CD8-positive, alpha-beta memory T cell (primary cell): ENCODE results near the gene TMEM176B. TPM values are rescaled to one million over a fixed set of nuclear protein-coding genes. Genes with fewer than 3 reads are reported as not detected.
A peak's percentile ranks its signal among the peaks of the same experiment; 100 is the strongest.
"Not testable (repeated sequence)": the region's sequence is repeated elsewhere in the genome, so short reads cannot be mapped to it uniquely, and the experiment has no call there.

Experiments used
- CTCF ChIA-PET: fragments of 350-600 bp; sonication (Branson Sonifier 250); formaldehyde crosslinking; loops from one replicate; lab custom pipeline; 2021; ENCODE audit warnings: antibody characterized with exemption; lab: Charles Lee
- POLR2A ChIA-PET: fragments of 350-600 bp; sonication (Branson Sonifier 250); formaldehyde crosslinking; loops from one replicate; lab custom pipeline; 2021; ENCODE audit warnings: antibody characterized with exemption; lab: Charles Lee
- DNase-seq, 5 donors: peaks; one replicate each; pipeline versions ENCODE4 v3.0.0 to v3.0.0-alpha.2; 2020 to 2022; ENCODE audit warnings: mixed read lengths in 1 of 5
- H3K27ac ChIP-seq: one replicate; pipeline ENCODE4 v1.7.0; 2013; ENCODE audit warnings: low read depth, mild to moderate bottlenecking, low read length, moderate library complexity
- H3K27me3 ChIP-seq: 2 replicates; pipeline ENCODE4 v1.7.0; 2013; ENCODE audit warnings: low read length, mild to moderate bottlenecking; ENCODE audit not compliant: insufficient read depth, poor library complexity, severe bottlenecking
- H3K36me3 ChIP-seq: 2 replicates; pipeline ENCODE4 v1.7.0; 2013; ENCODE audit warnings: mild to moderate bottlenecking, low read length, moderate library complexity; ENCODE audit not compliant: insufficient read depth
- H3K4me1 ChIP-seq: 2 replicates; pipeline ENCODE4 v1.7.0; 2013; ENCODE audit warnings: mild to moderate bottlenecking, low read length, moderate library complexity; ENCODE audit not compliant: insufficient read depth
- H3K4me3 ChIP-seq: 2 replicates; pipeline ENCODE4 v1.7.0; 2013; ENCODE audit warnings: mild to moderate bottlenecking, low read length
- H3K9me3 ChIP-seq: 2 replicates; pipeline ENCODE4 v1.7.0; 2013; ENCODE audit warnings: mild to moderate bottlenecking, low read length
- H3K27ac Mint-ChIP-seq, 8 donors: one replicate each; pipeline ENCODE4 v1.8.0; 2020 to 2021; ENCODE audit warnings: mixed read lengths in 8 of 8, mild to moderate bottlenecking in 6 of 8, inconsistent platforms in 3 of 8, moderate library complexity in 3 of 8
- H3K27me3 Mint-ChIP-seq, 2 donors: one replicate each; pipeline ENCODE4 v1.8.0; 2020 to 2021; ENCODE audit warnings: mixed read lengths in 2 of 2, mild to moderate bottlenecking in 1 of 2, moderate library complexity in 1 of 2
- H3K36me3 Mint-ChIP-seq, 3 donors: one replicate each; pipeline ENCODE4 v1.8.0; 2020 to 2021; ENCODE audit warnings: mixed read lengths in 3 of 3, inconsistent platforms in 1 of 3, mild to moderate bottlenecking in 1 of 3
- H3K4me1 Mint-ChIP-seq, 3 donors: one replicate each; pipeline ENCODE4 v1.8.0; 2020 to 2021; ENCODE audit warnings: mixed read lengths in 3 of 3, inconsistent platforms in 1 of 3, mild to moderate bottlenecking in 1 of 3
- H3K4me3 Mint-ChIP-seq, 7 donors: one replicate each; pipeline ENCODE4 v1.8.0; 2020 to 2021; ENCODE audit warnings: mixed read lengths in 7 of 7, mild to moderate bottlenecking in 6 of 7, moderate library complexity in 4 of 7, inconsistent platforms in 2 of 7
- H3K9me3 Mint-ChIP-seq, 5 donors: one replicate each; pipeline ENCODE4 v1.8.0; 2020 to 2022; ENCODE audit warnings: mixed read lengths in 5 of 5, mild to moderate bottlenecking in 3 of 5, moderate library complexity in 2 of 5, inconsistent platforms in 1 of 5
- polyA plus RNA-seq: library from polyadenylated mRNA; unstranded; fragments of 300-500 nt; fragmentation: Illumina TruSeq; gene quantifications from one replicate; pipeline ENCODE4 v1.2.3, GENCODE V29; 2021
- total RNA-seq, 2 experiments: library from RNA; stranded (reverse); gene quantifications; one replicate each; pipeline ENCODE4 v1.2.3, GENCODE V29; 2021

TMEM176B gene
- total and polyA plus RNA-seq, 3 experiments from 2014 or later: 0.20 to 0.27 TPM; not detected in 1

DNA sequence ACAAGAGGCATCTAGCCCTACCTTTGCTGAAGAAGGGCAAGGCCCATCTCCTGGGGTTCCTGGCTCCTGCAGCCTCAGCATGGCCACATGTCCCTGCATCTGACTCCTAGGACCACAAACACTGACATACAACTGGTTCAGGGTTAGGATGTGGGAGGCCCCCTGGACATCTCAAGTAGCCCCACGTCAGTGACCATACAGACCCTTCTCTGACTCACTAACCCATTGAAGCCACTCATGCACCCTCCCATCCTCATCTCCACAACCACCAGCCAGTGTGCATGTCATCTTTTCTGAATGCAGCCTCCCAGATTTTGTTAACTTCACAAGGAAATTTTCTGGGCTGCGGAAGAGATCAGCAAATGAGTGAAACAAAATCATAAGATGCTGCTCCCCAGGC is 18.2 kb downstream of the TMEM176B start:
- H3K36me3 ChIP-seq: no peaks in the 10 kb centered on the region
- peaks cover 10 to 28% of the 10 kb centered on the region in 2 donors for H3K27me3 Mint-ChIP-seq
- peaks cover 5% of the 10 kb centered on the region for H3K4me1 ChIP-seq
- no peak overlapping the region for H3K27ac ChIP-seq
- peaks cover 4% of the 10 kb centered on the region for H3K27me3 ChIP-seq
- peak overlapping the region in 1 of 8 donors; percentile 10 for H3K27ac Mint-ChIP-seq
- no peaks in the 10 kb centered on the region for H3K9me3 ChIP-seq
- CTCF ChIA-PET: interaction anchor here (1.6 kb wide), 1 partner anchor 9 kb away, joined by 3 read pairs; no protein-coding TSS in a partner anchor
- no peak overlapping the region for H3K4me3 ChIP-seq
- POLR2A ChIA-PET: no interaction called here
- H3K9me3 Mint-ChIP-seq: no peaks in the 10 kb centered on the region
- peaks cover 0 to 4% (median 0%) of the 10 kb centered on the region in 3 donors for H3K36me3 Mint-ChIP-seq
- no peak for DNase-seq
- H3K4me1 Mint-ChIP-seq: peaks cover 4 to 11% (median 5%) of the 10 kb centered on the region in 3 donors
- no peak overlapping the region for H3K4me3 Mint-ChIP-seq

- no peak for DNase-seq
- Mint-ChIP-seq H3K9me3 (no peaks in the 10 kb centered on the region), H3K4me1 (peaks cover 4 to 11% (median 5%) of the 10 kb centered on the region in 3 donors), H3K36me3 (peaks cover 0 to 4% (median 0%) of the 10 kb centered on the region in 3 donors), H3K27me3 (peaks cover 6 to 27% of the 10 kb centered on the region in 2 donors), H3K4me3 (no peak overlapping the region), H3K27ac (no peak overlapping the region)
- Histone ChIP-seq H3K36me3 (no peaks in the 10 kb centered on the region), H3K9me3 (no peaks in the 10 kb centered on the region), H3K4me1 (peaks cover 5% of the 10 kb centered on the region), H3K27ac (no peak overlapping the region), H3K27me3 (peaks cover 4% of the 10 kb centered on the region), H3K4me3 (no peak overlapping the region)
- ChIA-PET POLR2A (no interaction called here), CTCF (no interaction called here)
Measured at GRCh38 chr7:150781103-150781502, 19.1 kb downstream of the TMEM176B start.

DNA sequence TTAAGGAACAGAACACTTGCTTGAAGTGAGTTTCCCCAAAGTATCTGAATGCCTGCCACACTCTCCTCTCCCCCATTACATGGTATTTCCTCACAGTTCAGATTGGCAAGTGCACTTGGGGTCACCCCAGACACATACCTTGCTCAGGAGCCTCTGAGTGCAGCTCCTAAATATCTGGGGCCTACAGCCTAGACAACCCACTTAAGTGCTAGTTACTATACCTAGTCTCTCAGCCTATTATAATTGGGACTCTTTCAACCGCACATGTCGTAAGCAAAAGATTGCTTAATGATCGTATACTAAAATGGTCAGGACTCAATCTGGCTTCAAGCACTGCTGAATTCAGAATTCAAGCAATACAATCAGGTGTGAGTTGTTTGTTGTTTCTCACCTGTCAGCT is 19.9 kb downstream of the TMEM176B start:
- Histone ChIP-seq H3K9me3 (no peaks in the 10 kb centered on the region), H3K4me1 (peaks cover 5% of the 10 kb centered on the region), H3K27ac (no peak overlapping the region), H3K27me3 (peaks cover 4% of the 10 kb centered on the region), H3K4me3 (no peak overlapping the region), H3K36me3 (no peaks in the 10 kb centered on the region)
- H3K4me1 Mint-ChIP-seq: peaks cover 4 to 11% (median 5%) of the 10 kb centered on the region in 3 donors
- ChIA-PET CTCF (no interaction called here), POLR2A (no interaction called here)
- no peak overlapping the region for H3K4me3 Mint-ChIP-seq
- no peak for DNase-seq
- no peak overlapping the region for H3K27ac Mint-ChIP-seq
- H3K27me3 Mint-ChIP-seq: peaks cover 2 to 19% of the 10 kb centered on the region in 2 donors
- no peaks in the 10 kb centered on the region for H3K36me3 Mint-ChIP-seq
- peaks cover 0 to under 1% (median 0%) of the 10 kb centered on the region in 5 donors for H3K9me3 Mint-ChIP-seq

GRCh38 chr7:150778738-150779301 is 21.3 kb downstream of the TMEM176B start:
- no peak overlapping the region for H3K27ac Mint-ChIP-seq
- peaks cover 4% of the 10 kb centered on the region for H3K27me3 ChIP-seq
- ChIA-PET POLR2A (no interaction called here), CTCF (interaction anchor here (0.6 to 1.9 kb wide), 10 partner anchors 10 to 425 kb away, joined by 3 to 12 read pairs (median 3); no protein-coding TSS in a partner anchor)
- H3K27ac ChIP-seq: no peak overlapping the region
- peaks cover 0 to 9% (median 5%) of the 10 kb centered on the region in 5 donors for H3K9me3 Mint-ChIP-seq
- no peak overlapping the region for H3K4me3 Mint-ChIP-seq
- no peaks in the 10 kb centered on the region for H3K9me3 ChIP-seq
- H3K36me3 ChIP-seq: no peaks in the 10 kb centered on the region
- peaks cover 0 to 10% (median 0%) of the 10 kb centered on the region in 3 donors for H3K36me3 Mint-ChIP-seq
- peaks cover 1 to 14% of the 10 kb centered on the region in 2 donors for H3K27me3 Mint-ChIP-seq
- DNase-seq: peak; percentile 50 to 77 (median 58)
- peaks cover 5% of the 10 kb centered on the region for H3K4me1 ChIP-seq
- no peak overlapping the region for H3K4me3 ChIP-seq
- H3K4me1 Mint-ChIP-seq: peaks cover 4 to 11% (median 5%) of the 10 kb centered on the region in 3 donors

GRCh38 chr7:150778014-150778737 is 22.0 kb downstream of the TMEM176B start:
- H3K9me3 ChIP-seq: no peaks in the 10 kb centered on the region
- Mint-ChIP-seq H3K9me3 (peaks cover 0 to 14% (median 9%) of the 10 kb centered on the region in 5 donors), H3K4me1 (peaks cover 4 to 11% (median 5%) of the 10 kb centered on the region in 3 donors), H3K4me3 (no peak overlapping the region), H3K27me3 (peaks cover 1 to 12% of the 10 kb centered on the region in 2 donors), H3K36me3 (peaks cover 0 to 15% (median 0%) of the 10 kb centered on the region in 3 donors), H3K27ac (peak overlapping the region in 1 of 8 donors; percentile 51)
- POLR2A ChIA-PET: no interaction called here
- H3K27ac ChIP-seq: no peak overlapping the region
- CTCF ChIA-PET: interaction anchor here (0.6 to 1.9 kb wide), 10 partner anchors 10 to 425 kb away, joined by 3 to 12 read pairs (median 3); no protein-coding TSS in a partner anchor
- no peaks in the 10 kb centered on the region for H3K36me3 ChIP-seq
- DNase-seq: no peak
- H3K4me3 ChIP-seq: no peak overlapping the region
- peaks cover 4% of the 10 kb centered on the region for H3K27me3 ChIP-seq
- peaks cover 5% of the 10 kb centered on the region for H3K4me1 ChIP-seq

- CTCF ChIA-PET: interaction anchor here (1.4 kb wide), 1 partner anchor 325 kb away, joined by 3 read pairs; no protein-coding TSS in a partner anchor
- Mint-ChIP-seq H3K4me1 (peaks cover 4 to 11% (median 5%) of the 10 kb centered on the region in 3 donors), H3K9me3 (peaks cover 0 to 16% (median 12%) of the 10 kb centered on the region in 5 donors), H3K36me3 (peaks cover 0 to 24% (median 0%) of the 10 kb centered on the region in 3 donors)
- DNase-seq, H3K27me3 ChIP-seq, H3K4me3 ChIP-seq, H3K27me3 Mint-ChIP-seq, H3K4me1 ChIP-seq, H3K27ac ChIP-seq, H3K27ac Mint-ChIP-seq, H3K9me3 ChIP-seq, H3K36me3 ChIP-seq, H3K4me3 Mint-ChIP-seq, POLR2A ChIA-PET: not testable (repeated sequence)
Measured at GRCh38 chr7:150774131-150774530, 26.0 kb downstream of the TMEM176B start.

DNA sequence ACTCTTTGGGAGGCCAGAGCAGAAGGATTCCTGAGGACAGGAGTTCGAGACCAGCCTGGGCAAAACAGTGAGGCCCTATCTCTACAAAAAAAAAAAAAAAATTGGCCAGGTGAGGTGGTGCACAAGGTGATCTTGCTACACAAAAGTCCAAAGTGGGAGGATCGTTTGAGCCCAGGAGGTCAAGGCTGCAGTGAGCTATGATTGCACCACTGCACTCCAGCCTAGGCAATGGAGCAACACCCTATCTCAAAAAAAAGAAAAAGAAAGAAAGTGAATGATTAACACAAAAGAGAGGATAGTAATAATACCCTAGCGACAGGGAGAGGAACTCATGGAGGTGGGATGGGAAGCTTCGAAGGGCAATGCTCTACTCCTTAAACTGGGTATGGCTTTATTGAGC is 30.4 kb downstream of the TMEM176B start:
- Histone ChIP-seq H3K36me3 (no peaks in the 10 kb centered on the region), H3K4me1 (no peaks in the 10 kb centered on the region), H3K27ac (no peak overlapping the region), H3K4me3 (no peak overlapping the region), H3K9me3 (no peaks in the 10 kb centered on the region), H3K27me3 (no peaks in the 10 kb centered on the region)
- no peak for DNase-seq
- ChIA-PET CTCF (no interaction called here), POLR2A (no interaction called here)
- no peaks in the 10 kb centered on the region for H3K4me1 Mint-ChIP-seq
- H3K4me3 Mint-ChIP-seq: no peak overlapping the region
- H3K27me3 Mint-ChIP-seq: no peaks in the 10 kb centered on the region
- H3K9me3 Mint-ChIP-seq: peaks cover 0 to 16% (median 12%) of the 10 kb centered on the region in 5 donors
- H3K27ac Mint-ChIP-seq: peak overlapping the region in 1 of 8 donors; percentile 62
- H3K36me3 Mint-ChIP-seq: peaks cover 0 to 20% (median 0%) of the 10 kb centered on the region in 3 donors

- Mint-ChIP-seq H3K27me3 (no peaks in the 10 kb centered on the region), H3K9me3 (peaks cover 0 to 6% (median 3%) of the 10 kb centered on the region in 5 donors), H3K4me1 (no peaks in the 10 kb centered on the region), H3K27ac (no peak overlapping the region), H3K4me3 (no peak overlapping the region), H3K36me3 (peaks cover 1 to 6% (median 3%) of the 10 kb centered on the region in 3 donors)
- Histone ChIP-seq H3K4me3 (no peak overlapping the region), H3K27me3 (no peaks in the 10 kb centered on the region), H3K9me3 (no peaks in the 10 kb centered on the region), H3K4me1 (no peaks in the 10 kb centered on the region), H3K27ac (no peak overlapping the region), H3K36me3 (no peaks in the 10 kb centered on the region)
- no peak for DNase-seq
- ChIA-PET POLR2A (no interaction called here), CTCF (interaction anchor here (0.6 to 1.6 kb wide), 4 partner anchors 11 to 317 kb away, joined by 3 read pairs; no protein-coding TSS in a partner anchor)
Measured at GRCh38 chr7:150766334-150766709, 33.8 kb downstream of the TMEM176B start.
